Measurements from ENCODE around the gene ADAMTS9. TPM values are rescaled to one million over a fixed set of nuclear protein-coding genes. Genes with fewer than 3 reads are reported as not detected.

The ADAMTS9 gene
- total and polyA plus RNA-seq, 10 of the 15 experiments (the other 5 are each of a cell fraction or from before 2014, with no cell fraction given) = 0.08 TPM; not detected in 9

DNA sequence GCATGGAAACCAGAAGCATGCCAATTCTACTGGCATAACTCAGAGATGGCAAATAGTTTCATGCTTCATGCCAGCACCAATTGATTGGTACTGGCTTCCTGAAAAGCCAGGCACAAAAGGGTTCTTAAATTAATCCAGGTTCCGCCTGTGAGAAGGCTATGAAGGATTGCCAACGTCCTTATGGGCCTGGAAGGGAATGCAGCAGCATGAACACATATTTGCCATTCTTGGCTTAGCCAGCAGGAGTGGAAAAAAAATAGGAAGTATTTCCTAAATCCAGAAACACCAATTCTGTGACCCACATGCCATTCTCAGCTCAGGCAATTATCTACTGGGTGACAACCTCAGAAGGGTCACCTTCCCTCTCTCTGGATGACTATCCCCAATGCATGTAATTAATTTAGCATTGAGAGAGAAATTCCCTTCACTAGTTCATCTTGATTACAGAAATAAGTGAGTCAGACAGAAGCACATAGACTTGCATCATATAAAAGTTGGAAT is 36.0 kb downstream of the ADAMTS9 start:
- no peaks in the 10 kb centered on the region for H3K36me3 ChIP-seq (ENCODE audit: control insufficient read depth in 2 of 2, insufficient read depth in 2 of 2, low read length in 1 of 2)
- no peaks in the 10 kb centered on the region for H4K20me1 ChIP-seq (ENCODE audit: control insufficient read depth, insufficient read depth)
- ChIA-PET SMC1A (ENCODE audit: uncharacterized antibody, unreplicated experiment) (no interaction called here), CTCF (no interaction called here), RAD21 (ENCODE audit: unreplicated experiment) (no interaction called here), POLR2A (no interaction called here)
- no peaks in the 10 kb centered on the region for H3K9me3 ChIP-seq (replicated peaks; ENCODE audit: control insufficient read depth, insufficient read depth, low read length)
- WGBS (ENCODE audit: insufficient coverage, insufficient replicate concordance, low lambda C conversion rate, missing lambda C conversion rate) = 3% methylated on average over 2 of the region's 2 CpGs
- no TSS peak for BruUV-seq (replicated peaks)
- no peaks in the 10 kb centered on the region for H3K79me2 ChIP-seq (ENCODE audit: control insufficient read depth, insufficient read depth, low read length)
- DNase-seq (ENCODE audit: low read depth, low spot score) = no peak
- ATAC-seq = no peak
- no peak overlapping the region for H2AFZ ChIP-seq (ENCODE audit: control insufficient read depth, low read depth, low read length)
- no peak overlapping the region for H3K4me3 ChIP-seq
- in situ Hi-C loops (cut with MboI) = no loop called here
- no peak overlapping the region for H3K9ac ChIP-seq (ENCODE audit: control insufficient read depth, insufficient read depth, low read length)
- no peak overlapping the region for H3K27ac ChIP-seq (ENCODE audit: control insufficient read depth, insufficient read depth)
- intact Hi-C loops (cut with micrococcal nuclease; ENCODE audit: unreplicated experiment) = no loop called here
- no peaks in the 10 kb centered on the region for H3K4me1 ChIP-seq (ENCODE audit: control insufficient read depth, insufficient read depth, low read length)
- no peak for FAIRE-seq
- no peaks in the 10 kb centered on the region for H3K27me3 ChIP-seq (replicated peaks in 1 of 2; ENCODE audit: control insufficient read depth in 2 of 2, insufficient read depth in 2 of 2, low read length in 1 of 2)
- H3K4me2 ChIP-seq (ENCODE audit: control insufficient read depth, insufficient read depth) = no peak overlapping the region
- TF ChIP-seq E4F1 (IDR thresholded peaks at IDR 0.05; ENCODE audit: borderline replicate concordance, partially characterized antibody) (no peak), RBBP5 (conservative IDR thresholded peaks at IDR 0.05) (no peak), PAX8 (IDR thresholded peaks at IDR 0.05) (no peak), TBL1XR1 (IDR thresholded peaks at IDR 0.05; ENCODE audit: low read depth, low read length) (no peak), NBN (IDR thresholded peaks at IDR 0.05) (no peak), SIN3A (IDR thresholded peaks at IDR 0.05; ENCODE audit: low read depth, low read length) (no peak), RB1 (IDR thresholded peaks at IDR 0.05; ENCODE audit: borderline replicate concordance) (no peak), ATF7 (IDR thresholded peaks at IDR 0.05; ENCODE audit: low read depth) (no peak), SREBF2 (IDR thresholded peaks at IDR 0.05; ENCODE audit: low read length) (no peak), HCFC1 (IDR thresholded peaks at IDR 0.05; ENCODE audit: low read length) (no peak), MYB (IDR thresholded peaks at IDR 0.05; ENCODE audit: borderline replicate concordance, low read depth, low read length) (no peak), JUND (IDR thresholded peaks at IDR 0.05; ENCODE audit: low read depth, low read length) (no peak), E2F4 (IDR thresholded peaks at IDR 0.05; ENCODE audit: low read depth, low read length) (no peak), SPI1 (IDR thresholded peaks at IDR 0.05; ENCODE audit: borderline replicate concordance, insufficient read depth, low read depth, low read length) (no peak), CHD2 (IDR thresholded peaks at IDR 0.05; ENCODE audit: borderline replicate concordance, low read depth, low read length) (no peak), NR2C1 (IDR thresholded peaks at IDR 0.05) (no peak)
